Vagina (tissue), 2 donors: ENCODE results near the gene PDE9A.

Experiments
- CTCF ChIP-seq, 3 experiments: fragments of 450-650 bp in 2 of 3; fragments of 200-600 bp in 1 of 3; sonication (generic) in 1 of 3; IDR thresholded peaks; one replicate each; pipeline ENCODE4 v1.5.1; 2017 to 2019; ENCODE audit warnings: antibody characterized with exemption in 3 of 3, mild to moderate bottlenecking in 2 of 3, moderate library complexity in 2 of 3
- POLR2A ChIP-seq, 2 donors: fragments of 450-650 bp; IDR thresholded peaks; one replicate each; pipeline ENCODE4 v1.6.1; 2017; ENCODE audit warnings: antibody characterized with exemption in 2 of 2, mild to moderate bottlenecking in 2 of 2, moderate library complexity in 2 of 2

DNA sequence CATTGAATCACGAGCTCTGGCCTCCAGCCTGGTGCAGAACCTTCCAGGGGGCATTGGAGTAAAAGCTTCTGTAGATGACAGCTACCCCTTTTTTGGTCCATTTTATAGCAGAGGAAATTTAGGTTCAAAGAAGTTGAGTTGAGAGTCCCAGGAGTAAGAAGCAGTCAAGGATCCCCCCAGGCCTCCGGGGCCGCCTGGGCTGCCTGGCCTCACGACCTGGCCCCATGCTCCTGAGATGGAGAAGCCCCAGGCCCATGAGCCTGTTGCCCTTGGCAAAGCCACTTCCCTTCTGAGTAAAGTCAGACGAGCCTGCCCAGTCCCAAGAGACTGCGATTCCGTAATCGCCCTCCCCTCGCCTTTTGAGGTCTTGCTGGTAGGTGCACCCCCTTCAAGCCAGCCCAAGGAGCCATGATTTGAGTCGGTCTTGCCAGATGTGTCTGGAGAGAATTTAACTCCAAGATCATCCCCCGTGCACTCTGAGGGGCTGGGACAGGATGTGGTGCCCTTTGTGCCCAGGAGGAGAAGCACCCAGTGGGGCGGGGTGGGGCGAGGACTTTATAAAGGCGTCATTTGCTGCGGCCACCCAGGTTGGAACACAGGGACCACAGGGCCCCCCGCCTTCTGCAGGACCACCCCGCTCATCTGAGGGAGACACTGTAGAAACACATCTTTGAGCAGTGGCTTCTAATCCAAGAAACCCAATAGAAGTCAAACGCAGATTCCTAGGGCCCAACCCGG is 30.1 kb downstream of the PDE9A start:
- TF ChIP-seq POLR2A (IDR thresholded peaks at IDR 0.05) (no peak), CTCF (IDR thresholded peaks at IDR 0.05) (no peak)
